ENCODE measurements around the gene NRXN3.

The NRXN3 gene

GRCh38 chr14:78605025-78605762 lies 435.0 kb downstream of the NRXN3 start:
- H3K4me1 ChIP-seq: no peaks in the 10 kb centered on the region
- in situ Hi-C loops (cut with MboI; ENCODE audit: low sequenced_read_pairs): no loop called here

GRCh38 chr14:78605897-78606500 lies 435.8 kb downstream of the NRXN3 start:
- DNase-seq (ENCODE audit: low spot score in 2 of 2): no peak
- Histone ChIP-seq H3K27me3 (ENCODE audit: low read depth) (no peaks in the 10 kb centered on the region), H3K4me1 (no peaks in the 10 kb centered on the region), H3K36me3 (replicated peaks) (no peaks in the 10 kb centered on the region), H3K4me3 (no peak overlapping the region), H3K9me3 (no peaks in the 10 kb centered on the region)
- in situ Hi-C loops (cut with MboI; ENCODE audit: low sequenced_read_pairs): no loop called here

More at GRCh38 chr14:78605025-78605762, 435.0 kb downstream of the NRXN3 start:
- no peak for DNase-seq (ENCODE audit: low spot score in 2 of 2)
- H3K36me3 ChIP-seq (replicated peaks): no peaks in the 10 kb centered on the region
- no peaks in the 10 kb centered on the region for H3K27me3 ChIP-seq (ENCODE audit: low read depth)
- H3K4me3 ChIP-seq: no peak overlapping the region
- H3K9me3 ChIP-seq: no peaks in the 10 kb centered on the region

GRCh38 chr14:78608998-78609787 lies 439.0 kb downstream of the NRXN3 start:
- no peaks in the 10 kb centered on the region for H3K4me1 ChIP-seq
- H3K9me3 ChIP-seq: no peaks in the 10 kb centered on the region
- H3K4me3 ChIP-seq: no peak overlapping the region
- H3K36me3 ChIP-seq (replicated peaks): no peaks in the 10 kb centered on the region
- H3K27me3 ChIP-seq (ENCODE audit: low read depth): no peaks in the 10 kb centered on the region
- in situ Hi-C loops (cut with MboI; ENCODE audit: low sequenced_read_pairs): no loop called here
- no peak for DNase-seq (ENCODE audit: low spot score in 2 of 2)

GRCh38 chr14:78610994-78611393 lies 440.8 kb downstream of the NRXN3 start:
- no peaks in the 10 kb centered on the region for H3K27me3 ChIP-seq (ENCODE audit: low read depth)
- in situ Hi-C loops (cut with MboI; ENCODE audit: low sequenced_read_pairs): no loop called here
- DNase-seq (ENCODE audit: low spot score in 2 of 2): no peak

GRCh38 chr14:78611796-78612571 lies 441.8 kb downstream of the NRXN3 start:
- DNase-seq (ENCODE audit: low spot score in 2 of 2): no peak
- Histone ChIP-seq H3K27me3 (ENCODE audit: low read depth) (no peaks in the 10 kb centered on the region), H3K4me3 (no peak overlapping the region), H3K4me1 (no peaks in the 10 kb centered on the region), H3K36me3 (replicated peaks) (no peaks in the 10 kb centered on the region), H3K9me3 (no peaks in the 10 kb centered on the region)
- in situ Hi-C loops (cut with MboI; ENCODE audit: low sequenced_read_pairs): no loop called here

More at GRCh38 chr14:78610994-78611393, 440.8 kb downstream of the NRXN3 start:
- no peaks in the 10 kb centered on the region for H3K4me1 ChIP-seq
- no peaks in the 10 kb centered on the region for H3K36me3 ChIP-seq (replicated peaks)
- no peak overlapping the region for H3K4me3 ChIP-seq
- H3K9me3 ChIP-seq: no peaks in the 10 kb centered on the region

GRCh38 chr14:78612666-78613065 lies 442.5 kb downstream of the NRXN3 start:
- no peak overlapping the region for H3K4me3 ChIP-seq
- no peak for DNase-seq (ENCODE audit: low spot score in 2 of 2)
- no peaks in the 10 kb centered on the region for H3K9me3 ChIP-seq
- H3K4me1 ChIP-seq: no peaks in the 10 kb centered on the region
- H3K36me3 ChIP-seq (replicated peaks): no peaks in the 10 kb centered on the region
- in situ Hi-C loops (cut with MboI; ENCODE audit: low sequenced_read_pairs): no loop called here
- no peaks in the 10 kb centered on the region for H3K27me3 ChIP-seq (ENCODE audit: low read depth)

- in situ Hi-C loops (cut with MboI; ENCODE audit: low sequenced_read_pairs): no loop called here
- H3K27me3 ChIP-seq (ENCODE audit: low read depth): no peaks in the 10 kb centered on the region
- no peaks in the 10 kb centered on the region for H3K4me1 ChIP-seq
- no peaks in the 10 kb centered on the region for H3K9me3 ChIP-seq
- DNase-seq (ENCODE audit: low spot score in 2 of 2): no peak
- no peak overlapping the region for H3K4me3 ChIP-seq
- H3K36me3 ChIP-seq (replicated peaks): no peaks in the 10 kb centered on the region
Measured at GRCh38 chr14:78614593-78614992, 444.4 kb downstream of the NRXN3 start.

- in situ Hi-C loops (cut with MboI; ENCODE audit: low sequenced_read_pairs): no loop called here
- no peaks in the 10 kb centered on the region for H3K9me3 ChIP-seq
- no peak for DNase-seq (ENCODE audit: low spot score in 2 of 2)
Measured at GRCh38 chr14:78617735-78618134, 447.6 kb downstream of the NRXN3 start.

GRCh38 chr14:78618368-78618767 lies 448.2 kb downstream of the NRXN3 start:
- in situ Hi-C loops (cut with MboI; ENCODE audit: low sequenced_read_pairs): no loop called here
- DNase-seq (ENCODE audit: low spot score in 2 of 2): no peak
- H3K27me3 ChIP-seq (ENCODE audit: low read depth): no peaks in the 10 kb centered on the region

More at GRCh38 chr14:78617735-78618134, 447.6 kb downstream of the NRXN3 start:
- no peaks in the 10 kb centered on the region for H3K27me3 ChIP-seq (ENCODE audit: low read depth)
- no peaks in the 10 kb centered on the region for H3K4me1 ChIP-seq
- no peaks in the 10 kb centered on the region for H3K36me3 ChIP-seq (replicated peaks)
- H3K4me3 ChIP-seq: no peak overlapping the region

GRCh38 chr14:78627114-78627513 lies 456.9 kb downstream of the NRXN3 start:
- Histone ChIP-seq H3K9me3 (no peaks in the 10 kb centered on the region), H3K4me1 (no peaks in the 10 kb centered on the region), H3K36me3 (replicated peaks) (no peaks in the 10 kb centered on the region), H3K27me3 (ENCODE audit: low read depth) (no peaks in the 10 kb centered on the region), H3K4me3 (no peak overlapping the region)
- in situ Hi-C loops (cut with MboI; ENCODE audit: low sequenced_read_pairs): no loop called here
- no peak for DNase-seq (ENCODE audit: low spot score in 2 of 2)

More at GRCh38 chr14:78618368-78618767, 448.2 kb downstream of the NRXN3 start:
- Histone ChIP-seq H3K4me3 (no peak overlapping the region), H3K36me3 (replicated peaks) (no peaks in the 10 kb centered on the region), H3K9me3 (no peaks in the 10 kb centered on the region), H3K4me1 (no peaks in the 10 kb centered on the region)

- in situ Hi-C loops (cut with MboI; ENCODE audit: low sequenced_read_pairs): no loop called here
- DNase-seq (ENCODE audit: low spot score in 2 of 2): no peak
- no peaks in the 10 kb centered on the region for H3K9me3 ChIP-seq
- no peak overlapping the region for H3K4me3 ChIP-seq
- H3K4me1 ChIP-seq: no peaks in the 10 kb centered on the region
- no peaks in the 10 kb centered on the region for H3K36me3 ChIP-seq (replicated peaks)
- no peaks in the 10 kb centered on the region for H3K27me3 ChIP-seq (ENCODE audit: low read depth)
Measured at GRCh38 chr14:78631551-78631950, 461.4 kb downstream of the NRXN3 start.

- H3K36me3 ChIP-seq (replicated peaks): no peaks in the 10 kb centered on the region
- no peaks in the 10 kb centered on the region for H3K9me3 ChIP-seq
- no peaks in the 10 kb centered on the region for H3K27me3 ChIP-seq (ENCODE audit: low read depth)
- no peaks in the 10 kb centered on the region for H3K4me1 ChIP-seq
- in situ Hi-C loops (cut with MboI; ENCODE audit: low sequenced_read_pairs): no loop called here
- H3K4me3 ChIP-seq: no peak overlapping the region
- DNase-seq (ENCODE audit: low spot score in 2 of 2): no peak
Measured at GRCh38 chr14:78633752-78634151, 463.6 kb downstream of the NRXN3 start.

- Histone ChIP-seq H3K4me1 (no peaks in the 10 kb centered on the region), H3K36me3 (replicated peaks) (no peaks in the 10 kb centered on the region), H3K9me3 (no peaks in the 10 kb centered on the region), H3K4me3 (no peak overlapping the region), H3K27me3 (ENCODE audit: low read depth) (no peaks in the 10 kb centered on the region)
- in situ Hi-C loops (cut with MboI; ENCODE audit: low sequenced_read_pairs): no loop called here
- no peak for DNase-seq (ENCODE audit: low spot score in 2 of 2)
Measured at GRCh38 chr14:78637489-78637888, 467.3 kb downstream of the NRXN3 start.
